Liver (tissue), 9 donors: ENCODE data around the gene GLRB. TPM values are rescaled to one million over a fixed set of nuclear protein-coding genes. Genes with fewer than 3 reads are reported as not detected.

Experiments used
- DNase-seq: peaks from one replicate; pipeline ENCODE4 v3.0.0-alpha.2; 2017; ENCODE audit warnings: low spot score
- H3K27ac ChIP-seq, 2 donors: one replicate each; pipeline ENCODE4 v1.7.0; 2013; ENCODE audit warnings: inconsistent platforms in 2 of 2, low read length in 2 of 2, control low read depth in 1 of 2, low read depth in 1 of 2, mild to moderate bottlenecking in 1 of 2
- H3K27me3 ChIP-seq, 4 donors: one replicate each; pipeline versions ENCODE4 v1.6.1 to v1.7.0; 2013; ENCODE audit warnings: low read length in 3 of 4, inconsistent platforms in 1 of 4, mild to moderate bottlenecking in 1 of 4, moderate library complexity in 1 of 4; ENCODE audit not compliant: control insufficient read depth in 4 of 4, insufficient read depth in 4 of 4
- H3K36me3 ChIP-seq, 4 donors: one replicate each; pipeline versions ENCODE4 v1.6.1 to v1.7.0; 2013; ENCODE audit warnings: low read length in 3 of 4, mild to moderate bottlenecking in 3 of 4, low read depth in 1 of 4, moderate library complexity in 1 of 4; ENCODE audit not compliant: control insufficient read depth in 4 of 4, insufficient read depth in 3 of 4
- H3K4me1 ChIP-seq, 4 donors: one replicate each; pipeline versions ENCODE4 v1.6.1 to v1.7.0; 2013; ENCODE audit warnings: low read length in 3 of 4, mild to moderate bottlenecking in 3 of 4, moderate library complexity in 1 of 4; ENCODE audit not compliant: control insufficient read depth in 4 of 4, insufficient read depth in 4 of 4
- H3K4me3 ChIP-seq, 3 donors: one replicate each; pipeline versions ENCODE4 v1.6.1 to v1.7.0; 2013; ENCODE audit warnings: low read length in 3 of 3, control low read depth in 1 of 3, low read depth in 1 of 3, mild to moderate bottlenecking in 1 of 3
- H3K9ac ChIP-seq, 2 donors: one replicate each; pipeline ENCODE4 v1.7.0; 2013; ENCODE audit warnings: low read length in 2 of 2, mild to moderate bottlenecking in 2 of 2, moderate library complexity in 2 of 2, control low read depth in 1 of 2, low read depth in 1 of 2
- H3K9me3 ChIP-seq, 4 donors: one replicate each; pipeline versions ENCODE4 v1.6.1 to v1.7.0; 2013; ENCODE audit warnings: low read length in 3 of 4; ENCODE audit not compliant: control insufficient read depth in 4 of 4
- ATF3 ChIP-seq: IDR thresholded peaks from 2 replicates; pipeline ENCODE4 v1.6.1; 2016; ENCODE audit warnings: antibody characterized with exemption
- EGR1 ChIP-seq, 2 donors: IDR thresholded peaks; 2 replicates each; pipeline ENCODE4 v1.6.1; 2016 to 2018; ENCODE audit warnings: antibody characterized with exemption in 2 of 2, low read depth in 2 of 2
- FOXA1 ChIP-seq: IDR thresholded peaks from 2 replicates; pipeline ENCODE4 v1.6.1; 2016; ENCODE audit warnings: antibody characterized with exemption
- FOXA2 ChIP-seq: IDR thresholded peaks from 2 replicates; pipeline ENCODE4 v1.6.1; 2016; ENCODE audit warnings: antibody characterized with exemption
- GABPA ChIP-seq, 2 donors: IDR thresholded peaks in 1 of 2; conservative IDR thresholded peaks in 1 of 2; 2 replicates each; pipeline ENCODE4 v1.6.1; 2016; ENCODE audit warnings: antibody characterized with exemption in 2 of 2, mild to moderate bottlenecking in 1 of 2, moderate library complexity in 1 of 2
- HNF4A ChIP-seq, 2 donors: conservative IDR thresholded peaks; 2 replicates each; pipeline ENCODE4 v1.6.1; 2016; ENCODE audit warnings: antibody characterized with exemption in 2 of 2, mild to moderate bottlenecking in 2 of 2
- HNF4G ChIP-seq: IDR thresholded peaks from 2 replicates; pipeline ENCODE4 v1.6.1; 2016; ENCODE audit warnings: antibody characterized with exemption
- JUND ChIP-seq, 2 donors: IDR thresholded peaks; 2 replicates each; pipeline ENCODE4 v1.6.1; 2016; ENCODE audit warnings: antibody characterized with exemption in 2 of 2
- MAX ChIP-seq: IDR thresholded peaks from 2 replicates; pipeline ENCODE4 v1.6.1; 2016; ENCODE audit warnings: antibody characterized with exemption
- NR2F2 ChIP-seq: IDR thresholded peaks from 2 replicates; pipeline ENCODE4 v1.6.1; 2016; ENCODE audit warnings: antibody characterized with exemption
- RAD21 ChIP-seq, 2 donors: IDR thresholded peaks; 2 replicates each; pipeline ENCODE4 v1.6.1; 2016; ENCODE audit warnings: antibody characterized with exemption in 2 of 2, mild to moderate bottlenecking in 2 of 2
- RXRA ChIP-seq, 2 donors: IDR thresholded peaks; 2 replicates each; pipeline ENCODE4 v1.6.1; 2017 to 2018; ENCODE audit warnings: antibody characterized with exemption in 2 of 2, mild to moderate bottlenecking in 1 of 2
- SP1 ChIP-seq: IDR thresholded peaks from 2 replicates; pipeline ENCODE4 v1.6.1; 2018; ENCODE audit warnings: antibody characterized with exemption, mild to moderate bottlenecking
- TAF1 ChIP-seq: conservative IDR thresholded peaks from 2 replicates; pipeline ENCODE4 v1.6.1; 2016; ENCODE audit warnings: antibody characterized with exemption, mild to moderate bottlenecking
- YY1 ChIP-seq: IDR thresholded peaks from 2 replicates; pipeline ENCODE4 v1.6.1; 2016; ENCODE audit warnings: antibody characterized with exemption, mild to moderate bottlenecking
- WGBS: extraction: QIAGEN DNeasy Blood & Tissue Kit; methylation state at CpG from one replicate; pipeline ENCODE4 v1.1.7; 2013; 5-methylcytosine and 5-hydroxymethylcytosine counted together
- polyA plus RNA-seq, 2 donors: library from polyadenylated mRNA; stranded (reverse) in 1 of 2; unstranded in 1 of 2; fragments of 200-250 nt in 1 of 2; fragments of >200 nt in 1 of 2; fragmentation: Nextera tagmentation in 1 of 2; extraction: Ambion mirVana in 1 of 2; gene quantifications; one replicate each; pipeline versions ENCODE4 v1.2.1 to v1.2.3, GENCODE V29; 2013 to 2015
- total RNA-seq, 2 donors: library from RNA; depleted of rRNA; stranded (reverse); fragments of >200 nt; gene quantifications; one replicate each; pipeline ENCODE4 v1.2.3, GENCODE V29; 2014
- TF ChIP-seq, protein P1 (sequence below): IDR thresholded peaks from 2 replicates; pipeline ENCODE4 v1.6.1; 2016; ENCODE audit warnings: antibody characterized with exemption
- donor health status: healthy.
- donor health status: healthy.
- donor health status: healthy.
- donor health status: healthy.
- donor health status: healthy.

GLRB gene
- total and polyA plus RNA-seq, 4 donors = 0.24 to 2.9 (median 0.72) TPM

GRCh38 chr4:157114671-157115070, 38.7 kb downstream of the GLRB start:
- Histone ChIP-seq H3K9me3 (peaks cover 0 to 4% (median 0%) of the 10 kb centered on the region in 4 donors), H3K27me3 (no peaks in the 10 kb centered on the region), H3K36me3 (no peaks in the 10 kb centered on the region), H3K27ac (no peak overlapping the region), H3K4me3 (no peak overlapping the region), H3K9ac (no peak overlapping the region), H3K4me1 (no peaks in the 10 kb centered on the region)
- 86% methylated on average over 6 of the region's 6 CpGs for WGBS
- no peak for TF ChIP-seq JUND (IDR thresholded peaks at IDR 0.05)
- TF ChIP-seq GABPA (IDR thresholded peaks at IDR 0.05 in 1 of 2, conservative IDR thresholded peaks at IDR 0.05 in 1 of 2) = no peak
- TF ChIP-seq, protein P1, sequence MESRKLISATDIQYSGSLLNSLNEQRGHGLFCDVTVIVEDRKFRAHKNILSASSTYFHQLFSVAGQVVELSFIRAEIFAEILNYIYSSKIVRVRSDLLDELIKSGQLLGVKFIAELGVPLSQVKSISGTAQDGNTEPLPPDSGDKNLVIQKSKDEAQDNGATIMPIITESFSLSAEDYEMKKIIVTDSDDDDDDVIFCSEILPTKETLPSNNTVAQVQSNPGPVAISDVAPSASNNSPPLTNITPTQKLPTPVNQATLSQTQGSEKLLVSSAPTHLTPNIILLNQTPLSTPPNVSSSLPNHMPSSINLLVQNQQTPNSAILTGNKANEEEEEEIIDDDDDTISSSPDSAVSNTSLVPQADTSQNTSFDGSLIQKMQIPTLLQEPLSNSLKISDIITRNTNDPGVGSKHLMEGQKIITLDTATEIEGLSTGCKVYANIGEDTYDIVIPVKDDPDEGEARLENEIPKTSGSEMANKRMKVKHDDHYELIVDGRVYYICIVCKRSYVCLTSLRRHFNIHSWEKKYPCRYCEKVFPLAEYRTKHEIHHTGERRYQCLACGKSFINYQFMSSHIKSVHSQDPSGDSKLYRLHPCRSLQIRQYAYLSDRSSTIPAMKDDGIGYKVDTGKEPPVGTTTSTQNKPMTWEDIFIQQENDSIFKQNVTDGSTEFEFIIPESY = no peak
- no peak for TF ChIP-seq TAF1
- TF ChIP-seq MAX = no peak
- TF ChIP-seq HNF4A (conservative IDR thresholded peaks at IDR 0.05) = no peak
- TF ChIP-seq NR2F2 = no peak
- TF ChIP-seq RAD21 (IDR thresholded peaks at IDR 0.05) = no peak
- no peak for TF ChIP-seq ATF3
- no peak for TF ChIP-seq HNF4G
- no peak for TF ChIP-seq EGR1 (IDR thresholded peaks at IDR 0.05; ENCODE audit: low read depth in 2 of 2)
- no peak for TF ChIP-seq RXRA (IDR thresholded peaks at IDR 0.05)
- no peak for TF ChIP-seq FOXA2
- no peak for DNase-seq

- Histone ChIP-seq H3K27me3 (no peaks in the 10 kb centered on the region), H3K4me3 (no peak overlapping the region), H3K36me3 (no peaks in the 10 kb centered on the region), H3K27ac (no peak overlapping the region), H3K9me3 (peaks cover 0 to 4% (median 0%) of the 10 kb centered on the region in 4 donors), H3K9ac (no peak overlapping the region), H3K4me1 (no peaks in the 10 kb centered on the region)
- WGBS = 81% methylated on average over 3 of the region's 3 CpGs
- no peak for DNase-seq
- TF ChIP-seq FOXA1 (no peak), FOXA2 (no peak), GABPA (IDR thresholded peaks at IDR 0.05 in 1 of 2, conservative IDR thresholded peaks at IDR 0.05 in 1 of 2) (no peak), ATF3 (no peak)
These were observed 39.8 kb downstream of the GLRB start for GRCh38 chr4:157115613-157116335.

- no peak overlapping the region for H3K27ac ChIP-seq
- DNase-seq = no peak
- 85% methylated on average over 2 of the region's 2 CpGs for WGBS
- H3K9ac ChIP-seq = no peak overlapping the region
- no peaks in the 10 kb centered on the region for H3K4me1 ChIP-seq
- no peaks in the 10 kb centered on the region for H3K9me3 ChIP-seq
- TF ChIP-seq TAF1 (no peak), HNF4G (no peak), MAX (no peak), RXRA (IDR thresholded peaks at IDR 0.05) (no peak), FOXA1 (no peak), RAD21 (IDR thresholded peaks at IDR 0.05) (no peak), JUND (IDR thresholded peaks at IDR 0.05) (no peak), EGR1 (IDR thresholded peaks at IDR 0.05; ENCODE audit: low read depth in 2 of 2) (no peak), ATF3 (no peak), SP1 (no peak), YY1 (no peak), HNF4A (conservative IDR thresholded peaks at IDR 0.05) (no peak)
- TF ChIP-seq, protein P1 = no peak
- no peaks in the 10 kb centered on the region for H3K36me3 ChIP-seq
- no peak overlapping the region for H3K4me3 ChIP-seq
- H3K27me3 ChIP-seq = no peaks in the 10 kb centered on the region
These were observed 45.5 kb downstream of the GLRB start for GRCh38 chr4:157121401-157121800.
